GM12872 (cell line): ENCODE measurements around the gene NHLH1.

Experiments used
- TF ChIP-seq, protein P1 (sequence below): IDR thresholded peaks from 3 replicates; pipeline ENCODE4 v1.5.1; 2011; ENCODE audit warnings: low read depth, mild to moderate bottlenecking, low read length, moderate library complexity; ENCODE audit not compliant: insufficient read depth

NHLH1 gene

DNA sequence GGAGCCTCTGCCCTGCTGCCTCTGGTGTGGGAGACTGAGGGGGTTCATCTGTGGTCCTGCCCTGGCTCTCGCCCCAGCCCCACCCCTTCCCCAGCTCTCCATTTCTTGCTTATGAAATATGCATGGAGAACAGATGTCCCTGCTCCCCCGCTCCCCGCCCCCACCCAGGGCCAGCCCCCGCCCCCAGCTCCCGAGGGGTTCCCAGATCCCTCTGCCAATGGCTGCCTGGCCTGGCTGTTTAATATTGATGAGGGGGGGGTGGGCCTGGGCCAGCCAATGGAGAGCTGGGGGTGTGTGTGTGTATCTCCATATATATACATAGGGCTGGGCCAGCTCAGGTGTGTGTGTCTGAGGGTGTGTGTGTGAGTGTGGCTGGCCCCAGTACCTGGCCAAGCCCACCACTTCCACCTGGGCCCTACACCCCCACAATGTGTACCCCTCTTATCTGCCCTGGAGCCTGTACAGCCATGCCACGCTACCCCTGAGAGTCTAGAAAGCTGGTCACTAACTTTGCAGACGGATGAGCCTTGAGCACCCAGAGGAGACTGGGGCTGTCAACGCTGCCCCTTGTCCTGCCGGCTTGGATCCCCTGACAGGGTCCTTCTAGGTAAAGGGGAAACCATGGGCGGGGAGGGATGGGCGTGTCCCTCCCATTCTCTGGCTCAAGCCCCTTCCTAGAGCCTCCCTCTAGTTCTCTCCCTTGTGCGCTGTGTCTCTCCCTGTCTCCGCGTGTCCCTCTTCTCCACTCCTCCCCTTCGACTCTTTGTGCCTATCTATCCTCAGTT, at the start of gene NHLH1:
NHLH1 (plus strand) TSS at position 341 of the 785 bp plus-strand sequence. CDS start 3,661 bp downstream, outside the sequence.
- TF ChIP-seq, protein P1, sequence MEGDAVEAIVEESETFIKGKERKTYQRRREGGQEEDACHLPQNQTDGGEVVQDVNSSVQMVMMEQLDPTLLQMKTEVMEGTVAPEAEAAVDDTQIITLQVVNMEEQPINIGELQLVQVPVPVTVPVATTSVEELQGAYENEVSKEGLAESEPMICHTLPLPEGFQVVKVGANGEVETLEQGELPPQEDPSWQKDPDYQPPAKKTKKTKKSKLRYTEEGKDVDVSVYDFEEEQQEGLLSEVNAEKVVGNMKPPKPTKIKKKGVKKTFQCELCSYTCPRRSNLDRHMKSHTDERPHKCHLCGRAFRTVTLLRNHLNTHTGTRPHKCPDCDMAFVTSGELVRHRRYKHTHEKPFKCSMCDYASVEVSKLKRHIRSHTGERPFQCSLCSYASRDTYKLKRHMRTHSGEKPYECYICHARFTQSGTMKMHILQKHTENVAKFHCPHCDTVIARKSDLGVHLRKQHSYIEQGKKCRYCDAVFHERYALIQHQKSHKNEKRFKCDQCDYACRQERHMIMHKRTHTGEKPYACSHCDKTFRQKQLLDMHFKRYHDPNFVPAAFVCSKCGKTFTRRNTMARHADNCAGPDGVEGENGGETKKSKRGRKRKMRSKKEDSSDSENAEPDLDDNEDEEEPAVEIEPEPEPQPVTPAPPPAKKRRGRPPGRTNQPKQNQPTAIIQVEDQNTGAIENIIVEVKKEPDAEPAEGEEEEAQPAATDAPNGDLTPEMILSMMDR = no peak

DNA sequence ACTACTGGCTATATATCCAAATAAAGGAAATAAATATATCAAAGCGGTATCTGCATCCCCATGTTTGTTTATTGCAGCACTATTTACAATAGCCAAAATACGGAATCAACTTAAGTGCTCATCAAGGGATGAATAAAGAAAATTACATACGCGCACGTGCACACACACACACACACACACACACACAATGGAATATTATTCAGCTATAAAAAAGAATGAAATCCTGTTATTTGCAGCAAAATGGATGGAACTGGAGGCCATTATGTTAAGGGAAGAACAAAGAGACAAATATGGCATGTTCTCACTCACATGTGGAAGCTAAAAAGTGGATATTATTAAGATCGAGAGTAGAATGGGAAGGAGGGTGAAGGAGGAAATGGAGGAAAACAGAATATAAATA, 44.0 kb upstream of the NHLH1 start:
- TF ChIP-seq, protein P1 = no peak

DNA sequence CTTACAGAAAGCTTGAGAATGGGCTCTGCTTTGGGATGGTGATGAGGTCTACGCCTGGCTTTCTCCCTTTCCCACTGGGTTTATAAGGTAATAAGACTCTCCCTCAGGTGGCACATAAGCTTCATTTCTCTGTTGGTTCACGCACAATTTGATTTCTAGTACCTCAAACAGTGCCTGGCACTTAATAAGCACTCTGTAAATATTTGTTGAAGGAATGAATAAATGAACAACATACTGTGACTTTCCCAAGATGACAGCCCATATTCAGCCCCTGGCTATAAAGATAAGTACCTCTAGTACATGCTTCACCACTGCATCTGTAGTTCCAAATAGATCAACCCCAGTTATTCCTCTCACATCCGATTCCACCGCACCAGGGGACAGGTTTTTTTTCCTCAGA, 41.6 kb upstream of the NHLH1 start:
- TF ChIP-seq, protein P1 = no peak

DNA sequence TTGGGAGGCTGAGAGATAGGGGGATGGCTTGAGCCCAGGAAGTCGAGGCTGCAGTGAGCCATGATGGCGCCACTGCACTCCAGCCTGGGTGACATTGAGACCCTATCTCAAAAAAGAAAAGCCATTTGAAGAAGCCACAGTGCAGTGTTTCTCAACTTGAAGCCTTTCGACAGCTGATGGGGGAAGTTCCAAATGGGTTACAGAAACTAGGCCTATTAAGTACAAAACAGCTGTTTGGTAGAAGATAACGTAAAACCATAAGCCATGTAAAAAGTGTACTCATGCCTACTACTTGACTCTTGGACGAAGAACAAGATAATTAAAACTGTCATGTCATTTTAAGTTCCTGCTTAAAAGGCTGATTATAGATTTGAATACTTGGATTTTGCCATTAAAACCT, 40.5 kb upstream of the NHLH1 start:
- TF ChIP-seq, protein P1 = no peak

DNA sequence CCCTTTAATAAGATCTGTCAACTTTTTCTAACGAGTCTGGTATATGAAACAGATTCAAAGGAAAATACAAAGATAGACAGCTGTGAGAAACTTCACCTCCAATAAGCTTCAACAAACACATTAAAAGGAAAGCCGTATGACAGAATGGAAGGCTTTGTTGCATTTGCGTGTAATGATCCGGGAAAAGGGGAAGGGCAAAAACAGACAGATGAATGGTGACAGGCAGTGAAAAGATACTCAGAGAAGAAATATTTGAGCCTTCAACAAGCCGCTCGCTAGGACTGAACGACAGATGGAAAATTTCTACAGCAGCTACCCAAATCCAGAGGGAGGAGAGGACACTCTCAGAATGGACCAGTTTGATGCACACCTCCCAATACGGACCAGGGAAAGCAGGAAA, 38.7 kb upstream of the NHLH1 start:
- TF ChIP-seq, protein P1 = no peak

DNA sequence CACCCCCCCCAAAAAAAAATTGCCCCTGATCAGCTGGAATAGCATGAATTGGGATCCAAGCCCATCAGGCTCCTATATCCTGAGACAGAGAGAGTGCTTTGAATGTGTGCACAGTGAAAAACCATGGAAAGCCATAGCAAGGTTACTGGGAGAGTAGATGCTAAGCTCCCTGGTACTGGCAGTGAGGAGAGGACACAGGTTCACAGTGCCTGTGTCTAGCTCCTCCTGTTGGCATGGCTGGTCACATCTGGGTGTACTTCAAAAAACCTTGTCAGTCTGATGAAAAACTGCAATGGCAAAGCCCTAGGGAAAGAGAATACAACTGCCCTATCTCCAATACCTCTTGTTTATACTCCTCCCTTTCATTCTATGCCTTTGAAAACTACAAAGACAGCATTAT, 36.8 kb upstream of the NHLH1 start:
- TF ChIP-seq, protein P1 = no peak

DNA sequence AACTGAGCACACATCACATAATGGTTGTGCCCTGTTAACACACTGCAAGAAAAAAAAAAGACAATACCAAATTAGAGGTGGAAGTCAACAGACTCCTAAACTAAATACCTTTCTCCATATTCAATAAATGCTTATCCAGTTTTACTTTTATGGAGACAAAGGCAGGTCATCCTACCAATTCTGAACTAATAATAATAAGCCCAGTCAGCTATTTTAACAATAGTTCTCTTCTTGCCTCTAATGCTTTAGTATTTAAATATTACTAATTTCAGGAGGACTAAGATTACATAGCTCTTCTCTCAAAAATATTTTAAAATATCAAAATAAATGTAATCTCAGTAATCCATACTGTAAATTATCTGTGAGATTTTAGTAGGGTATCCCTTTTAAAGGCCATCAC, 34.4 kb upstream of the NHLH1 start:
- TF ChIP-seq, protein P1 = no peak
